ENCODE results near the gene ELP4. TPM values are rescaled to one million over a fixed set of nuclear protein-coding genes. Genes with fewer than 3 reads are reported as not detected.
A peak's percentile ranks its signal among the peaks of the same experiment; 100 is the strongest.
"Not testable (repeated sequence)": the region's sequence is repeated elsewhere in the genome, so short reads cannot be mapped to it uniquely, and the experiment has no call there.

ELP4 gene
- total RNA-seq, 2 donors from 2014 or later = 21.5 to 23.0 TPM

- Histone ChIP-seq H3K36me3 (no peaks in the 10 kb centered on the region), H3K4me3 (no peak overlapping the region), H3K27ac (no peak overlapping the region), H3K4me1 (replicated peaks) (no peaks in the 10 kb centered on the region), H3K27me3 (replicated peaks; ENCODE audit: insufficient read depth) (no peaks in the 10 kb centered on the region), H3K9me3 (no peaks in the 10 kb centered on the region)
- intact Hi-C loops (cut with DNase I) = no loop called here
- TF ChIP-seq CTCF (IDR thresholded peaks at IDR 0.05) = no peak
- WGBS = 73% methylated on average over 2 of the region's 2 CpGs
- no peak for DNase-seq (ENCODE audit: low spot score)
Measured at GRCh38 chr11:31492320-31492913, 17.1 kb upstream of the ELP4 start.

- no peaks in the 10 kb centered on the region for H3K27me3 ChIP-seq (replicated peaks; ENCODE audit: insufficient read depth)
- WGBS = 98% methylated on average over 4 of the region's 4 CpGs
- H3K27ac ChIP-seq = no peak overlapping the region
- H3K4me3 ChIP-seq = no peak overlapping the region
- H3K9me3 ChIP-seq = no peaks in the 10 kb centered on the region
- TF ChIP-seq POLR2AphosphoS5 (IDR thresholded peaks at IDR 0.05) (no peak), POLR2A (IDR thresholded peaks at IDR 0.05) (no peak), CTCF (IDR thresholded peaks at IDR 0.05) (no peak)
- intact Hi-C loops (cut with DNase I) = no loop called here
- no peak for DNase-seq (ENCODE audit: low spot score)
- no peaks in the 10 kb centered on the region for H3K36me3 ChIP-seq
- no peaks in the 10 kb centered on the region for H3K4me1 ChIP-seq (replicated peaks)
Measured at GRCh38 chr11:31493235-31493634, 16.3 kb upstream of the ELP4 start.

GRCh38 chr11:31493762-31494161, 15.8 kb upstream of the ELP4 start:
- 100% methylated on average over 4 of the region's 4 CpGs for WGBS
- H3K4me3 ChIP-seq; intact Hi-C loops (cut with DNase I); H3K27me3 ChIP-seq (replicated peaks; ENCODE audit: insufficient read depth); H3K9me3 ChIP-seq; H3K4me1 ChIP-seq (replicated peaks); H3K27ac ChIP-seq; H3K36me3 ChIP-seq; DNase-seq (ENCODE audit: low spot score): not testable (repeated sequence)

GRCh38 chr11:31499576-31500178, 9.9 kb upstream of the ELP4 start:
- intact Hi-C loops (cut with DNase I) = no loop called here
- WGBS = 78% methylated on average over 3 of the region's 3 CpGs
- H3K27me3 ChIP-seq (replicated peaks; ENCODE audit: insufficient read depth) = no peaks in the 10 kb centered on the region

GRCh38 chr11:31500560-31500959, 9.0 kb upstream of the ELP4 start:
- DNase-seq (ENCODE audit: low spot score) = no peak
- Histone ChIP-seq H3K4me1 (replicated peaks) (no peaks in the 10 kb centered on the region), H3K36me3 (no peaks in the 10 kb centered on the region), H3K9me3 (no peaks in the 10 kb centered on the region), H3K27ac (no peak overlapping the region), H3K4me3 (no peak overlapping the region), H3K27me3 (replicated peaks; ENCODE audit: insufficient read depth) (no peaks in the 10 kb centered on the region)
- intact Hi-C loops (cut with DNase I) = no loop called here
- WGBS = 64% methylated on average over 2 of the region's 2 CpGs
- TF ChIP-seq POLR2A (IDR thresholded peaks at IDR 0.05) = no peak

More at GRCh38 chr11:31499576-31500178, 9.9 kb upstream of the ELP4 start:
- no peak overlapping the region for H3K4me3 ChIP-seq
- TF ChIP-seq POLR2A (IDR thresholded peaks at IDR 0.05) (no peak), POLR2AphosphoS5 (IDR thresholded peaks at IDR 0.05) (no peak), CTCF (IDR thresholded peaks at IDR 0.05) (no peak)
- H3K27ac ChIP-seq = no peak overlapping the region
- H3K9me3 ChIP-seq = no peaks in the 10 kb centered on the region
- no peaks in the 10 kb centered on the region for H3K4me1 ChIP-seq (replicated peaks)
- H3K36me3 ChIP-seq = no peaks in the 10 kb centered on the region
- DNase-seq (ENCODE audit: low spot score) = no peak

GRCh38 chr11:31509051-31509428, 527 bp upstream of the ELP4 start:
- DNase-seq (ENCODE audit: low spot score) = no peak
- peaks cover 5% of the 10 kb centered on the region for H3K4me1 ChIP-seq (replicated peaks)
- H3K36me3 ChIP-seq = no peaks in the 10 kb centered on the region
- H3K9me3 ChIP-seq = no peaks in the 10 kb centered on the region
- H3K27ac ChIP-seq = peak overlapping the region; percentile 76 to 82
- TF ChIP-seq CTCF (IDR thresholded peaks at IDR 0.05) (no peak), POLR2A (IDR thresholded peaks at IDR 0.05) (no peak), POLR2AphosphoS5 (IDR thresholded peaks at IDR 0.05) (no peak)
- under 1% methylated on average over 8 of the region's 8 CpGs for WGBS
- no peaks in the 10 kb centered on the region for H3K27me3 ChIP-seq (replicated peaks; ENCODE audit: insufficient read depth)
- intact Hi-C loops (cut with DNase I) = no loop called here
- H3K4me3 ChIP-seq = peak overlapping the region; percentile 62 to 63
